H1 (cell line): ENCODE results near the gene ADCYAP1. TPM values are rescaled to one million over a fixed set of nuclear protein-coding genes. Genes with fewer than 3 reads are reported as not detected.

Experiments used
- TAF7 ChIP-seq: optimal IDR thresholded peaks from 2 replicates; pipeline ENCODE3; 2011; ENCODE audit warnings: low read depth, mild to moderate bottlenecking, inconsistent platforms, low read length, moderate library complexity, borderline replicate concordance
- TEAD4 ChIP-seq: IDR thresholded peaks from 2 replicates; pipeline ENCODE4 v1.6.1; 2012; ENCODE audit warnings: low read depth, low read length, inconsistent platforms, mixed read lengths
- ZNF274 ChIP-seq: IDR thresholded peaks from 2 replicates; pipeline ENCODE4 v1.7.0; 2012; ENCODE audit warnings: low read length, borderline replicate concordance; ENCODE audit errors: extremely low read depth
- polyA plus RNA-seq, 7 experiments: library from polyadenylated mRNA; depleted of rRNA in 3 of 7; stranded (reverse) in 5 of 7; unstranded in 2 of 7; fragments of >200 nt in 5 of 7; fragments of 200-250 nt in 2 of 7; gene quantifications; 1 replicate in 5 of 7; 2 replicates in 1 of 7; 4 replicates in 1 of 7; pipeline versions ENCODE4 v1.2.1 to v1.2.3, GENCODE V29; 2011 to 2013; ENCODE audit warnings: missing spikeins in 2 of 7, mixed read lengths in 2 of 7
- total RNA-seq: library from RNA; stranded (reverse); fragmentation: NEBNext Ultra II Directional; extraction: Animal tissue kit (Norgen Biotek cat#: 25700); gene quantifications from 2 replicates; pipeline ENCODE4 v1.2.1, GENCODE V29; 2021
- TF ChIP-seq, protein P1 (sequence below): fragments of 300-600 bp; sonication (generic); IDR thresholded peaks from 2 replicates; pipeline ENCODE4 v1.7.1; 2012; ENCODE audit warnings: low read length, moderate library complexity, mild to moderate bottlenecking, inconsistent platforms; ENCODE audit not compliant: insufficient replicate concordance

The ADCYAP1 gene
- total and polyA plus RNA-seq, 2 of the 8 experiments (the other 6 are each of a cell fraction or from before 2014, with no cell fraction given) = 0.02 TPM; not detected in 1

- TF ChIP-seq, protein P1, sequence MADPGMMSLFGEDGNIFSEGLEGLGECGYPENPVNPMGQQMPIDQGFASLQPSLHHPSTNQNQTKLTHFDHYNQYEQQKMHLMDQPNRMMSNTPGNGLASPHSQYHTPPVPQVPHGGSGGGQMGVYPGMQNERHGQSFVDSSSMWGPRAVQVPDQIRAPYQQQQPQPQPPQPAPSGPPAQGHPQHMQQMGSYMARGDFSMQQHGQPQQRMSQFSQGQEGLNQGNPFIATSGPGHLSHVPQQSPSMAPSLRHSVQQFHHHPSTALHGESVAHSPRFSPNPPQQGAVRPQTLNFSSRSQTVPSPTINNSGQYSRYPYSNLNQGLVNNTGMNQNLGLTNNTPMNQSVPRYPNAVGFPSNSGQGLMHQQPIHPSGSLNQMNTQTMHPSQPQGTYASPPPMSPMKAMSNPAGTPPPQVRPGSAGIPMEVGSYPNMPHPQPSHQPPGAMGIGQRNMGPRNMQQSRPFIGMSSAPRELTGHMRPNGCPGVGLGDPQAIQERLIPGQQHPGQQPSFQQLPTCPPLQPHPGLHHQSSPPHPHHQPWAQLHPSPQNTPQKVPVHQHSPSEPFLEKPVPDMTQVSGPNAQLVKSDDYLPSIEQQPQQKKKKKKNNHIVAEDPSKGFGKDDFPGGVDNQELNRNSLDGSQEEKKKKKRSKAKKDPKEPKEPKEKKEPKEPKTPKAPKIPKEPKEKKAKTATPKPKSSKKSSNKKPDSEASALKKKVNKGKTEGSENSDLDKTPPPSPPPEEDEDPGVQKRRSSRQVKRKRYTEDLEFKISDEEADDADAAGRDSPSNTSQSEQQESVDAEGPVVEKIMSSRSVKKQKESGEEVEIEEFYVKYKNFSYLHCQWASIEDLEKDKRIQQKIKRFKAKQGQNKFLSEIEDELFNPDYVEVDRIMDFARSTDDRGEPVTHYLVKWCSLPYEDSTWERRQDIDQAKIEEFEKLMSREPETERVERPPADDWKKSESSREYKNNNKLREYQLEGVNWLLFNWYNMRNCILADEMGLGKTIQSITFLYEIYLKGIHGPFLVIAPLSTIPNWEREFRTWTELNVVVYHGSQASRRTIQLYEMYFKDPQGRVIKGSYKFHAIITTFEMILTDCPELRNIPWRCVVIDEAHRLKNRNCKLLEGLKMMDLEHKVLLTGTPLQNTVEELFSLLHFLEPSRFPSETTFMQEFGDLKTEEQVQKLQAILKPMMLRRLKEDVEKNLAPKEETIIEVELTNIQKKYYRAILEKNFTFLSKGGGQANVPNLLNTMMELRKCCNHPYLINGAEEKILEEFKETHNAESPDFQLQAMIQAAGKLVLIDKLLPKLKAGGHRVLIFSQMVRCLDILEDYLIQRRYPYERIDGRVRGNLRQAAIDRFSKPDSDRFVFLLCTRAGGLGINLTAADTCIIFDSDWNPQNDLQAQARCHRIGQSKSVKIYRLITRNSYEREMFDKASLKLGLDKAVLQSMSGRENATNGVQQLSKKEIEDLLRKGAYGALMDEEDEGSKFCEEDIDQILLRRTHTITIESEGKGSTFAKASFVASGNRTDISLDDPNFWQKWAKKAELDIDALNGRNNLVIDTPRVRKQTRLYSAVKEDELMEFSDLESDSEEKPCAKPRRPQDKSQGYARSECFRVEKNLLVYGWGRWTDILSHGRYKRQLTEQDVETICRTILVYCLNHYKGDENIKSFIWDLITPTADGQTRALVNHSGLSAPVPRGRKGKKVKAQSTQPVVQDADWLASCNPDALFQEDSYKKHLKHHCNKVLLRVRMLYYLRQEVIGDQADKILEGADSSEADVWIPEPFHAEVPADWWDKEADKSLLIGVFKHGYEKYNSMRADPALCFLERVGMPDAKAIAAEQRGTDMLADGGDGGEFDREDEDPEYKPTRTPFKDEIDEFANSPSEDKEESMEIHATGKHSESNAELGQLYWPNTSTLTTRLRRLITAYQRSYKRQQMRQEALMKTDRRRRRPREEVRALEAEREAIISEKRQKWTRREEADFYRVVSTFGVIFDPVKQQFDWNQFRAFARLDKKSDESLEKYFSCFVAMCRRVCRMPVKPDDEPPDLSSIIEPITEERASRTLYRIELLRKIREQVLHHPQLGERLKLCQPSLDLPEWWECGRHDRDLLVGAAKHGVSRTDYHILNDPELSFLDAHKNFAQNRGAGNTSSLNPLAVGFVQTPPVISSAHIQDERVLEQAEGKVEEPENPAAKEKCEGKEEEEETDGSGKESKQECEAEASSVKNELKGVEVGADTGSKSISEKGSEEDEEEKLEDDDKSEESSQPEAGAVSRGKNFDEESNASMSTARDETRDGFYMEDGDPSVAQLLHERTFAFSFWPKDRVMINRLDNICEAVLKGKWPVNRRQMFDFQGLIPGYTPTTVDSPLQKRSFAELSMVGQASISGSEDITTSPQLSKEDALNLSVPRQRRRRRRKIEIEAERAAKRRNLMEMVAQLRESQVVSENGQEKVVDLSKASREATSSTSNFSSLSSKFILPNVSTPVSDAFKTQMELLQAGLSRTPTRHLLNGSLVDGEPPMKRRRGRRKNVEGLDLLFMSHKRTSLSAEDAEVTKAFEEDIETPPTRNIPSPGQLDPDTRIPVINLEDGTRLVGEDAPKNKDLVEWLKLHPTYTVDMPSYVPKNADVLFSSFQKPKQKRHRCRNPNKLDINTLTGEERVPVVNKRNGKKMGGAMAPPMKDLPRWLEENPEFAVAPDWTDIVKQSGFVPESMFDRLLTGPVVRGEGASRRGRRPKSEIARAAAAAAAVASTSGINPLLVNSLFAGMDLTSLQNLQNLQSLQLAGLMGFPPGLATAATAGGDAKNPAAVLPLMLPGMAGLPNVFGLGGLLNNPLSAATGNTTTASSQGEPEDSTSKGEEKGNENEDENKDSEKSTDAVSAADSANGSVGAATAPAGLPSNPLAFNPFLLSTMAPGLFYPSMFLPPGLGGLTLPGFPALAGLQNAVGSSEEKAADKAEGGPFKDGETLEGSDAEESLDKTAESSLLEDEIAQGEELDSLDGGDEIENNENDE = no peak
- TF ChIP-seq TEAD4 (no peak), TAF7 (no peak), ZNF274 (no peak)
These were observed 46.7 kb upstream of the ADCYAP1 start (continued) for GRCh38 chr18:857986-858385.
